RWPE1 (cell line): ENCODE results near the gene UST.
"Not testable (repeated sequence)": the region's sequence is repeated elsewhere in the genome, so short reads cannot be mapped to it uniquely, and the experiment has no call there.

Source experiments
- CTCF ChIA-PET: fragments of 350-600 bp; sonication (Branson Sonifier 250); formaldehyde crosslinking; extraction: SDS; loops from one replicate; lab custom pipeline; 2021; lab: Yijun Ruan, JAX
- POLR2A ChIA-PET: fragments of 400-600 bp; formaldehyde crosslinking; extraction: SDS; loops from one replicate; lab custom pipeline; 2020; ENCODE audit warnings: antibody characterized with exemption; ENCODE audit not compliant: low non-redundant PET; lab: Yijun Ruan, JAX
- DNase-seq: peaks from one replicate; pipeline ENCODE4 v3.0.0; 2012; ENCODE audit warnings: low spot score
- H3K27ac ChIP-seq: fragments of 450-650 bp; 2 replicates; pipeline ENCODE4 v1.5.1; 2017
- TF ChIP-seq, protein P1 (sequence below): fragments of 450-650 bp; conservative IDR thresholded peaks from 2 replicates; pipeline ENCODE4 v1.5.1; 2017; ENCODE audit warnings: low read depth, mild to moderate bottlenecking

The UST gene

GRCh38 chr6:149004664-149005063 lies 257.8 kb downstream of the UST start:
- no peak for DNase-seq
- ChIA-PET POLR2A (no interaction called here), CTCF (interaction anchor here (0.6 kb wide), 1 partner anchor 24 kb away, joined by 3 read pairs; no protein-coding TSS in a partner anchor)
- H3K27ac ChIP-seq, result peak overlapping the region; percentile 18; the same call in 1 of the 2 replicates
- TF ChIP-seq, protein P1, sequence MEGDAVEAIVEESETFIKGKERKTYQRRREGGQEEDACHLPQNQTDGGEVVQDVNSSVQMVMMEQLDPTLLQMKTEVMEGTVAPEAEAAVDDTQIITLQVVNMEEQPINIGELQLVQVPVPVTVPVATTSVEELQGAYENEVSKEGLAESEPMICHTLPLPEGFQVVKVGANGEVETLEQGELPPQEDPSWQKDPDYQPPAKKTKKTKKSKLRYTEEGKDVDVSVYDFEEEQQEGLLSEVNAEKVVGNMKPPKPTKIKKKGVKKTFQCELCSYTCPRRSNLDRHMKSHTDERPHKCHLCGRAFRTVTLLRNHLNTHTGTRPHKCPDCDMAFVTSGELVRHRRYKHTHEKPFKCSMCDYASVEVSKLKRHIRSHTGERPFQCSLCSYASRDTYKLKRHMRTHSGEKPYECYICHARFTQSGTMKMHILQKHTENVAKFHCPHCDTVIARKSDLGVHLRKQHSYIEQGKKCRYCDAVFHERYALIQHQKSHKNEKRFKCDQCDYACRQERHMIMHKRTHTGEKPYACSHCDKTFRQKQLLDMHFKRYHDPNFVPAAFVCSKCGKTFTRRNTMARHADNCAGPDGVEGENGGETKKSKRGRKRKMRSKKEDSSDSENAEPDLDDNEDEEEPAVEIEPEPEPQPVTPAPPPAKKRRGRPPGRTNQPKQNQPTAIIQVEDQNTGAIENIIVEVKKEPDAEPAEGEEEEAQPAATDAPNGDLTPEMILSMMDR, result no peak

- CTCF ChIA-PET, result not testable (repeated sequence)
Observed at GRCh38 chr6:149006236-149006635, 259.4 kb downstream of the UST start.

DNA sequence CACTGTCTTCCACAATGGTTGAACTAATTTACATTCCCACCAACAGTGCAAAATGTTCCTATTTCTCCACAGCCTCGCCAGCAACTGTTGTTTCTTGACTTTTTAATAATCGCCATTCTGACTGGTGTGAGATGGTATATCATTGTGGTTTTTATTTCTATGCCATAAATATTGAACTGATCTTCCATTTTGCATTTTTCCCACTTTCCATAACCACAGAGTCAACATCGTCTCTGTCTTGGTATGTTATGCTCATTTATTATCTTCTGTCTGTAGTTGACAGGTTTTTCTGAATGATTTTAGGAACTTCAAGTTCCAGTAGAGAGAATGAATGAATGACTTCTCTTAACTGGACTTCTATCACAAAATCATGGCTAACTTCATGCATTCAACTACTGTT lies 259.8 kb downstream of the UST start:
- no peak overlapping the region for H3K27ac ChIP-seq
- TF ChIP-seq, protein P1, result no peak
- no peak for DNase-seq
- ChIA-PET POLR2A (no interaction called here), CTCF (interaction anchor here (0.6 kb wide), 1 partner anchor 25 kb away, joined by 5 read pairs; no protein-coding TSS in a partner anchor)

More at GRCh38 chr6:149006236-149006635, 259.4 kb downstream of the UST start:
- POLR2A ChIA-PET, H3K27ac ChIP-seq, DNase-seq: not testable (repeated sequence)

DNA sequence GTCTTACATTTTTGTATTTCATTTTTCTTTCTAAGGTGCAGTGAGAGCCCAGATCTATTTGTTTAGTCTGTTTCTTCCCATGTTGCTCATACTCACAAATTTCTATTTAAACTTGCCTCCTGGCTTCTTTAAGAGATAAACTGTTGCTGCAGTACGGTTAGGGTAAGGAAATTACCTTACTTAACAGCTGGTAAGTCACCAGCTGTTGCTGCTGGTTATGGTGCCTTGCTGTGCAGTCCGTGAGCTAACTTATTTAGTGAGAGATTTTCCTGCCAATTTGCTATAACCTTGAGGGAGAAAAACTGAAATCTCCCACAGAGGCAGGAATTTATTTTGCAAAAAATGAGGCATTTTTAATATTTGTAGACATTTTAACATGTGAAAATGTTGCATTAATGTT lies 261.0 kb downstream of the UST start:
- DNase-seq, result no peak
- ChIA-PET POLR2A (no interaction called here), CTCF (no interaction called here)
- TF ChIP-seq, protein P1, result no peak
- H3K27ac ChIP-seq, result no peak overlapping the region

DNA sequence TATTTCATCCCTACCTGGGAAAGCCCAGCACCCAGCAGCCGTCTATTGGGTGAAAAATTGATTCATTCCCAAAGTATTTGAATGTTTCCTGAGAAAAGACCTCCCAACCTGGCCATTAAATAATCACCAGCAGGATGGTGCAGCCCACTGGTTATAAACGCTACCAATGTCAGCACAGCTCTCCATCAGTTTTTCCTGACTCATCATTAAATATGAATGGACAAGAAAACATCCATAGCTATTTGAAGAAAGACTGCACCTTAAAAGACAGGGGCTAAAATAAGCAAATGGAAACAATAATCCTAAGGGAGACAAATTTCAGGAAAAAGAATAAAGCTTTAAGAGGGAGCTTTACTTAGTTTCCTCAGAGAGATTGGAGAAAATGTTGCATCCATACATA lies 261.9 kb downstream of the UST start:
- TF ChIP-seq, protein P1, result no peak
- H3K27ac ChIP-seq, result no peak overlapping the region
- DNase-seq, result no peak
- ChIA-PET POLR2A (no interaction called here), CTCF (interaction anchor here (1.0 kb wide), 1 partner anchor 69 kb away, joined by 3 read pairs; no protein-coding TSS in a partner anchor)

GRCh38 chr6:149012040-149012545 lies 265.3 kb downstream of the UST start:
- TF ChIP-seq, protein P1, result no peak
- peak overlapping the region; percentile 86 for H3K27ac ChIP-seq
- peak; percentile 93 for DNase-seq
- ChIA-PET CTCF (interaction anchor here (0.6 to 1.0 kb wide), 5 partner anchors 14 to 452 kb away, joined by 3 to 4 read pairs (median 3); no protein-coding TSS in a partner anchor), POLR2A (no interaction called here)

GRCh38 chr6:149013586-149014344 lies 266.9 kb downstream of the UST start:
- TF ChIP-seq, protein P1, result no peak
- DNase-seq, result no peak
- POLR2A ChIA-PET, result no interaction called here
- CTCF ChIA-PET, result no interaction called here
- H3K27ac ChIP-seq, result peak overlapping the region; percentile 90
